Measurements from ENCODE around the gene ETV1. TPM values are rescaled to one million over a fixed set of nuclear protein-coding genes. Genes with fewer than 3 reads are reported as not detected.

Gene ETV1
- polyA plus RNA-seq, 1 experiment = 5.4 TPM

DNA sequence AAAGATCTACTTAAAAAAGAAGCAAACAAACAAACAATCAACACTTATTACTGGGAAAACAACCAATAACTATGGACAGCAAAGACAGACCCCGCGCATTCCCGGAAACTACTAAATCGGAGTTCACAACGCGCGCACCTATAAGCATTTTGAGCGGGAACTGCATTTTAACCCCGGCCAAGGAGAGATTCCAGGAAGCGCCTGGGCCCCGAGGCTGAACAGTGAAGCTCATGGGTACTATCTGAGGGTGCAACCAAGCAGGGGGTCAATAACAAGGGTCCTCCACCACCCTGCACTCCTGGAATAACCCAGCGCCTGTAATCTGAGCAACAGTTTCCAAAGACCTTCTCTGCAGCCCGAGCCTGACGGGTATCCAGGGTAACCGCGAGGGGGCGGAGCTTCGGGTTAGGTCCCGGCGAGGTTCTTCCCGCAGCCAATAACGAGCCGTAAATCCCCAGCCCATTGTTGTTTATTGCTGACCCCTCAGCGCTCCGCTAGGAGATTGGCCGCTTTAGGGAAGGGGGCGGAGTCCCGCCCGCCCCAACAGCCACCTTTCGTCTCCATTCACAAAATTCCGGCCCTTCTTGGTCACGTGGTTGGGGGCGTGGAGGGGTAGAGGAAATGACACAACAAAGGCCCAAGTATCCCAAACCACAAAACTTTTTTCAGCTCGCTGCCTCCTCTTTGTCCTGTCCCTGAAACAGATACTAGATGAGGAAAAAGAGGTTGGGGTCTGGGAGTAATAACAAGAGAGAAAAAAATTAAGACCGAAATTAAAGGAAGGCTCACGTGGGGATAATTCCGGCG is 1.7 kb upstream of the ETV1 start:
- CTCF ChIA-PET = interaction anchor here (1.1 kb wide), 1 partner anchor 16 kb away, joined by 3 read pairs; no protein-coding TSS in a partner anchor

DNA sequence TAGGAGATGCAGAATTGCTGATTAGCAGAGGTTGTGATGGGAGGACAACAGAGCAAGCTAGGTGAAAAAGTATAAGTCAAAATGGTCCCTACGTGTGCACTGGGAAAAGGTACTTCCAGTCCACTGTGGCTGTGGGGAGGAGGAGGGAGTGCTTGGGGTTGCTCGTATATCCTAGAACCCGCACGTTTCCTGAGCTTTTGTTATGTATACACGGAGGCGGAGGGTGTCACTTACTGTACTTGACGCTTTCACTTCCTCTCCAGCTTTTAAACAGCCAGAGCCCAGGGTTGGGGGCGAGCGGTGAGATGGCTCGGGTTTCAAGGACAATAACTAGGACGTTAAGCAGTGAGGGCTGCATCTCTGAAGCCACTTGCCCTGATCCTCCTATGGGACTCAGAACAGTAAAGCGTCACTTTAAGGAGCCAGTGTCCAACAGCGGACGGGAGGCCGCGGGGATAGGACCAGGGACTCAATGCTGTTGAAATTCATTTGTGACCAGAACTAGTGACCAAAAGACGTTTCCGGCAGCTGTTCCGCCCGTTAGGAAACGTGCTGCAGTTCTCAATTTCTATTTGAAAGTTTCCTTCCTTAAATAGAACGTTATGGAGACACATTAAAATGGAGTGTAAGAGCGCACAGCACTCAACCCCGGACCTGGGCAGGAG is 985 bp upstream of the ETV1 start:
- POLR2A ChIA-PET = interaction anchor here (1.3 to 1.5 kb wide), 2 partner anchors 9 kb away, joined by 3 to 4 read pairs; no protein-coding TSS in a partner anchor
- H3K36me3 ChIP-seq (ENCODE audit: control insufficient read depth, insufficient read depth, low read length) = no peaks in the 10 kb centered on the region
- CTCF ChIA-PET = interaction anchor here (0.9 to 1.4 kb wide), 2 partner anchors 56 to 300 kb away, joined by 3 read pairs; no protein-coding TSS in a partner anchor
- H3K27me3 ChIP-seq (ENCODE audit: control insufficient read depth, insufficient read depth, low read length) = no peaks in the 10 kb centered on the region
- DNase-seq (ENCODE audit: low read depth) = no peak
- TF ChIP-seq, protein P1, sequence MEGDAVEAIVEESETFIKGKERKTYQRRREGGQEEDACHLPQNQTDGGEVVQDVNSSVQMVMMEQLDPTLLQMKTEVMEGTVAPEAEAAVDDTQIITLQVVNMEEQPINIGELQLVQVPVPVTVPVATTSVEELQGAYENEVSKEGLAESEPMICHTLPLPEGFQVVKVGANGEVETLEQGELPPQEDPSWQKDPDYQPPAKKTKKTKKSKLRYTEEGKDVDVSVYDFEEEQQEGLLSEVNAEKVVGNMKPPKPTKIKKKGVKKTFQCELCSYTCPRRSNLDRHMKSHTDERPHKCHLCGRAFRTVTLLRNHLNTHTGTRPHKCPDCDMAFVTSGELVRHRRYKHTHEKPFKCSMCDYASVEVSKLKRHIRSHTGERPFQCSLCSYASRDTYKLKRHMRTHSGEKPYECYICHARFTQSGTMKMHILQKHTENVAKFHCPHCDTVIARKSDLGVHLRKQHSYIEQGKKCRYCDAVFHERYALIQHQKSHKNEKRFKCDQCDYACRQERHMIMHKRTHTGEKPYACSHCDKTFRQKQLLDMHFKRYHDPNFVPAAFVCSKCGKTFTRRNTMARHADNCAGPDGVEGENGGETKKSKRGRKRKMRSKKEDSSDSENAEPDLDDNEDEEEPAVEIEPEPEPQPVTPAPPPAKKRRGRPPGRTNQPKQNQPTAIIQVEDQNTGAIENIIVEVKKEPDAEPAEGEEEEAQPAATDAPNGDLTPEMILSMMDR (IDR thresholded peaks at IDR 0.05; ENCODE audit: insufficient read depth, low read depth, low read length) = no peak
- peak overlapping the region; percentile 74 for H3K4me3 ChIP-seq (ENCODE audit: low read depth, low read length)

More for the DNA sequence above, 1.7 kb upstream of the ETV1 start:
- Histone ChIP-seq H3K36me3 (ENCODE audit: control insufficient read depth, insufficient read depth, low read length) (no peaks in the 10 kb centered on the region), H3K27me3 (ENCODE audit: control insufficient read depth, insufficient read depth, low read length) (no peaks in the 10 kb centered on the region), H3K4me3 (ENCODE audit: low read depth, low read length) (peak overlapping the region; percentile 74)
- TF ChIP-seq, protein P1 (IDR thresholded peaks at IDR 0.05; ENCODE audit: insufficient read depth, low read depth, low read length) = no peak; the same call in 1 of the 2 replicates
- peak; percentile 95 for DNase-seq (ENCODE audit: low read depth)
- POLR2A ChIA-PET = interaction anchor here (1.3 kb wide), 1 partner anchor 10 kb away, joined by 3 read pairs; no protein-coding TSS in a partner anchor

DNA sequence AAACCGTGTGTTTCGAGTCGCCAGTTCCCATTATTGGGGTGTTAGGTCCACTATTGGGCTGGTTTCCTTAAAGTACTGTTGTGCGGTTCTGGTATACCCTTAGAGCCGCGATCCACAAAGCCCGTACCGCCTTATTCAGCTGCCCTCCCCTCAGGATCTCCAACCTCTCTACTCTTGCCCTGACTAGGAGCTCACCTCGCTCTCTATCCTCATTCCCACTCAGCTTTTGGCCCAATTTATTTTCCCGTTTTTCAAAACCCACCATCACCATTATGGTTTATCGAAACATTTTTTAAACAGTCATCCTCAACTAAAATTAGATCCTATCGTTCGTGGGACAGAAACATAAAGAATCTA is 461 bp upstream of the ETV1 start:
- peak overlapping the region; percentile 74 for H3K4me3 ChIP-seq (ENCODE audit: low read depth, low read length)
- no peaks in the 10 kb centered on the region for H3K36me3 ChIP-seq (ENCODE audit: control insufficient read depth, insufficient read depth, low read length)
- POLR2A ChIA-PET = interaction anchor here (1.5 kb wide), 1 partner anchor 9 kb away, joined by 4 read pairs; no protein-coding TSS in a partner anchor
- DNase-seq (ENCODE audit: low read depth) = no peak
- TF ChIP-seq, protein P1 (IDR thresholded peaks at IDR 0.05; ENCODE audit: insufficient read depth, low read depth, low read length) = no peak
- no peaks in the 10 kb centered on the region for H3K27me3 ChIP-seq (ENCODE audit: control insufficient read depth, insufficient read depth, low read length)
- CTCF ChIA-PET = interaction anchor here (0.9 to 1.4 kb wide), 3 partner anchors 55 to 299 kb away, joined by 3 read pairs; no protein-coding TSS in a partner anchor

DNA sequence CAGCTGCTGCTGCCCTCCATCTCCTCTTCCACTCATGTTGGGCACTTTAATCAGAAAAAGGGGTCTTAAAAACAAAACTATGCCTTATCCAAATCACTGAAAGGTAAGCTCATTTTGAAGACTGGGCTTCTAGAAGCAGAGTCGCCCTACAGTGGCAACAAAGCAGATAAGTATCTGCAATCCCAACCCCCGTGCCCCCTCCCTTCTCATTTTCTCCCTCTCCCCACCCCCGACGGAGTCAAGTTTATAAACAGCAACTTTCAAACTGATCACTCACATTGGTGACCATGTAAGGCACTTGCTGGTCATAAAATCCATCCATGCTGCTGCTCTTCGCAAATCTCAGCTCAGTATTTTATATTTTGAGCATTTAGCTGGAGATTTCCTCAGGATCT is 738 bp downstream of the ETV1 start:
- Histone ChIP-seq H3K27me3 (ENCODE audit: control insufficient read depth, insufficient read depth, low read length) (no peaks in the 10 kb centered on the region), H3K36me3 (ENCODE audit: control insufficient read depth, insufficient read depth, low read length) (no peaks in the 10 kb centered on the region), H3K4me3 (ENCODE audit: low read depth, low read length) (peak overlapping the region; percentile 74)
- ChIA-PET CTCF (interaction anchor here (0.9 to 1.6 kb wide), 4 partner anchors 9 to 709 kb away, joined by 3 to 9 read pairs (median 3); no protein-coding TSS in a partner anchor), POLR2A (no interaction called here)
- TF ChIP-seq, protein P1 (IDR thresholded peaks at IDR 0.05; ENCODE audit: insufficient read depth, low read depth, low read length) = no peak
- no peak for DNase-seq (ENCODE audit: low read depth)

DNA sequence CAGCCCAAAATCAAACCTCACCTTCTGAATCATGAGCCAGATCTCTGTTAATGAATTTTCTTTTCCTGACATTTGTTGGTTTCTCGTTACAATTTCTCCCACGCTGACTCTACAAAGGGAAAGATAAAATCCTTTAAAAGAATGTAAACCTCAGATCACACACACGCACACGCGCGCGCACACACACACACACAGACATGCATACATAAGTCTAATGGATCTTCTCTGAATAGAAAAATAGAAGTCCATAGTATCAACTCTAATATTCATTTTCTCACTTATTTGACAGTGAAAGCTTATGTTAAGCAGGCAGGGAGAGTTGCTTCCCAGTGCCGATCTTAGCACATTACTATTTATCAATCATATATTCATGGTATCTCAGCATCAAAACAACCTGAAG is 1.4 kb downstream of the ETV1 start:
- no peak for DNase-seq (ENCODE audit: low read depth)
- TF ChIP-seq, protein P1 (IDR thresholded peaks at IDR 0.05; ENCODE audit: insufficient read depth, low read depth, low read length) = no peak
- ChIA-PET CTCF (interaction anchor here (1.4 to 1.6 kb wide), 2 partner anchors 8 to 708 kb away, joined by 3 to 9 read pairs; no protein-coding TSS in a partner anchor), POLR2A (no interaction called here)
- Histone ChIP-seq H3K4me3 (ENCODE audit: low read depth, low read length) (0 out of 2 replicates have a peak overlapping the region, but pooled peaks have one; percentile 12), H3K36me3 (ENCODE audit: control insufficient read depth, insufficient read depth, low read length) (no peaks in the 10 kb centered on the region), H3K27me3 (ENCODE audit: control insufficient read depth, insufficient read depth, low read length) (no peaks in the 10 kb centered on the region)
